Stimulated activated CD8-positive, alpha-beta memory T cell treated with anti-CD3 and anti-CD28 coated beads, Interleukin-7, amount 100 ng/mL, for 48 hours (primary cell): ENCODE data around the gene MOSPD3.
"Not testable (repeated sequence)": the region's sequence is repeated elsewhere in the genome, so short reads cannot be mapped to it uniquely, and the experiment has no call there.

Experiments
- DNase-seq, 2 donors: peaks; one replicate each; pipeline ENCODE4 v3.0.0-alpha.2; 2020; ENCODE audit warnings: low read depth in 1 of 2; ENCODE audit errors: extremely low read depth in 1 of 2

Gene MOSPD3

GRCh38 chr7:100611983-100612729 is at the start of gene MOSPD3:
Gene MOSPD3 (plus strand): TSS chr7:100612540. CDS start chr7:100612792, 252 bp downstream.
- DNase-seq: peak; percentile 95 to 97

- DNase-seq: no peak
Observed at GRCh38 chr7:100563100-100563564, 49.2 kb upstream of the MOSPD3 start.

GRCh38 chr7:100563809-100564400 is 48.4 kb upstream of the MOSPD3 start:
- peak in 1 of 2 donors; percentile 61 for DNase-seq

- not testable (repeated sequence) for DNase-seq
Observed at GRCh38 chr7:100564405-100564804, 47.9 kb upstream of the MOSPD3 start.

- DNase-seq: no peak
Observed at GRCh38 chr7:100565133-100565571, 47.2 kb upstream of the MOSPD3 start.

- no peak for DNase-seq
Observed at GRCh38 chr7:100566018-100566531, 46.3 kb upstream of the MOSPD3 start.

- DNase-seq: no peak
Observed at GRCh38 chr7:100567031-100567730, 45.2 kb upstream of the MOSPD3 start.

GRCh38 chr7:100567751-100568175 is 44.6 kb upstream of the MOSPD3 start:
- no peak for DNase-seq

- DNase-seq: no peak
Observed at GRCh38 chr7:100568176-100568895, 44.0 kb upstream of the MOSPD3 start.

GRCh38 chr7:100568896-100569844 is 43.2 kb upstream of the MOSPD3 start:
- DNase-seq: no peak

GRCh38 chr7:100570954-100571828 is 41.1 kb upstream of the MOSPD3 start:
- DNase-seq: no peak

GRCh38 chr7:100571829-100572116 is 40.6 kb upstream of the MOSPD3 start:
- no peak for DNase-seq

GRCh38 chr7:100572281-100572948 is 39.9 kb upstream of the MOSPD3 start:
- no peak for DNase-seq

- no peak for DNase-seq
Observed at GRCh38 chr7:100572949-100573675, 39.2 kb upstream of the MOSPD3 start.

GRCh38 chr7:100573691-100574361 is 38.5 kb upstream of the MOSPD3 start, which contains the start of gene SAP25:
Gene SAP25 (minus strand): TSS chr7:100573900. CDS start chr7:100573742, 158 bp downstream.
- no peak for DNase-seq

GRCh38 chr7:100574362-100575205 is 37.8 kb upstream of the MOSPD3 start:
- DNase-seq: no peak
